ENCODE data around the gene DTD2. TPM values are rescaled to one million over a fixed set of nuclear protein-coding genes. Genes with fewer than 3 reads are reported as not detected.

DTD2 gene
- total RNA-seq, 1 experiment from 2014 or later, result 36.8 TPM

DNA sequence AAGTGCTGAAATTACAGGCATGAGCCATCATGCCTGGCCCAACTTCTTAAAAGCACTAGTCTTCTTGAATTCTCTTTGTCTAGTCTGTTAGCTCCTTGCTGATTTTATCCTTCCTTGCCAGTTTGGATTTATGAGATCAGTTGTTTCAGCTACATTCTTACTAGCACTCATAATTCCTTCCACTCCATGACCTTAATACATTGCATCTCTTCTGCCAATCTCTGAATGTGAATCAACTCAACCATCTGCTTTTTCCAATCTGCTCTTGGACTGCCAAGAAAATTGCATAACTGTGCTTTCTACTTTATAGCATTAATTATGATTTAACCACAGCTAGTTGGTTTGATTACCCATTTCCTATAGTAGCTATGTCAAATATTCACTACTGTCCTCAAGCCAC is 22.0 kb downstream of the DTD2 start:
- no peaks in the 10 kb centered on the region for H3K36me3 ChIP-seq (ENCODE audit: low read depth, low read length)
- intact Hi-C loops (cut with micrococcal nuclease), result no loop called here
- ChIA-PET POLR2A (ENCODE audit: unreplicated experiment) (interaction anchor here (0.5 kb wide), 1 partner anchor 252 kb away, joined by 4 read pairs; no protein-coding TSS in a partner anchor), CTCF (no interaction called here)
- H3K27ac ChIP-seq (ENCODE audit: low read length), result no peak overlapping the region
- H2AFZ ChIP-seq (ENCODE audit: low read length), result no peak overlapping the region
- no peak overlapping the region for H3K4me3 ChIP-seq (ENCODE audit: low read length)
- H3K9ac ChIP-seq (ENCODE audit: low read length), result no peak overlapping the region
- H3K4me1 ChIP-seq (ENCODE audit: insufficient read depth, low read length), result no peaks in the 10 kb centered on the region
- TF ChIP-seq, protein P1, sequence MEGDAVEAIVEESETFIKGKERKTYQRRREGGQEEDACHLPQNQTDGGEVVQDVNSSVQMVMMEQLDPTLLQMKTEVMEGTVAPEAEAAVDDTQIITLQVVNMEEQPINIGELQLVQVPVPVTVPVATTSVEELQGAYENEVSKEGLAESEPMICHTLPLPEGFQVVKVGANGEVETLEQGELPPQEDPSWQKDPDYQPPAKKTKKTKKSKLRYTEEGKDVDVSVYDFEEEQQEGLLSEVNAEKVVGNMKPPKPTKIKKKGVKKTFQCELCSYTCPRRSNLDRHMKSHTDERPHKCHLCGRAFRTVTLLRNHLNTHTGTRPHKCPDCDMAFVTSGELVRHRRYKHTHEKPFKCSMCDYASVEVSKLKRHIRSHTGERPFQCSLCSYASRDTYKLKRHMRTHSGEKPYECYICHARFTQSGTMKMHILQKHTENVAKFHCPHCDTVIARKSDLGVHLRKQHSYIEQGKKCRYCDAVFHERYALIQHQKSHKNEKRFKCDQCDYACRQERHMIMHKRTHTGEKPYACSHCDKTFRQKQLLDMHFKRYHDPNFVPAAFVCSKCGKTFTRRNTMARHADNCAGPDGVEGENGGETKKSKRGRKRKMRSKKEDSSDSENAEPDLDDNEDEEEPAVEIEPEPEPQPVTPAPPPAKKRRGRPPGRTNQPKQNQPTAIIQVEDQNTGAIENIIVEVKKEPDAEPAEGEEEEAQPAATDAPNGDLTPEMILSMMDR (conservative IDR thresholded peaks at IDR 0.05; ENCODE audit: low read depth, low read length), result no peak
- TF ChIP-seq EZH2 (IDR thresholded peaks at IDR 0.05; ENCODE audit: low read length, unreplicated experiment) (no peak), EZH2phosphoT487 (IDR thresholded peaks at IDR 0.05; ENCODE audit: borderline replicate concordance, low read length) (no peak)
- DNase-seq (no peak), ATAC-seq (no peak)
- H3K27me3 ChIP-seq (ENCODE audit: low read length), result no peaks in the 10 kb centered on the region
- H3K9me3 ChIP-seq (ENCODE audit: low read length), result no peaks in the 10 kb centered on the region
- no peaks in the 10 kb centered on the region for H3F3A ChIP-seq (ENCODE audit: low read length, unreplicated experiment)
- no peak overlapping the region for H3K4me2 ChIP-seq (ENCODE audit: low read length)
- no TSS peak for BruUV-seq (replicated peaks)
- no peaks in the 10 kb centered on the region for H4K20me1 ChIP-seq (ENCODE audit: low read length)
- no peaks in the 10 kb centered on the region for H3K9me2 ChIP-seq (replicated peaks; ENCODE audit: low read length)
- no peaks in the 10 kb centered on the region for H3K79me2 ChIP-seq (ENCODE audit: low read length)

DNA sequence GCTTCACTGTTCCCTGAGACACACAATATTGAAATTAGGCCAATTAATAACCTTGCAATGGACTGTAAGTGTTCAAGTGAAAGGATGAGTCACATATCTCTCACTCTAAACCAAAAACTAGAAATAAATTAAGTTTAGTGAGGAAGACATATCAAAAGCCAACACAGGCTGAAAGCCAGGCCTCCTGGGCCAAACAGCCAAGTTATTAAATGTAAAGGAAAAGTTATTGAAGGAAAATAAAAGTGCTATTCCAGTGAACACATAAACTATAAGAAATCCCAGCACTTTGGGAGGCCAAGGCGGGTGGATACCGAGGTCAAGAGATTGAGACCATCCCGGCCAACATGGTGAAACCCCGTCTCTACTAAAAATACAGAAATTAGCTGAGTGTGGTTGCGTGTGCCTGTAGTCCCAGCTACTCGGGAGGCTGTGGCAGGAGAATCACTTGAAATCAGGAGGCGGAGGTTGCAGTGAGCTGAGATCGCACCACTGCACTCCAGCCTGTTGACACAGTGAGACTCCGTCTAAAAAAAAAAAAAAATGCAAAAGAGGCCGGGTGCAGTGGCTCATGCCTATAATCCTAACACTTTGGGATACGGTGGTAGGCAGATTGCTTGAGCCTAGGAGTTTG is 26.6 kb downstream of the DTD2 start:
- H3K79me2 ChIP-seq (ENCODE audit: low read length), result no peaks in the 10 kb centered on the region
- no peaks in the 10 kb centered on the region for H3F3A ChIP-seq (ENCODE audit: low read length, unreplicated experiment)
- H3K36me3 ChIP-seq (ENCODE audit: low read depth, low read length), result no peaks in the 10 kb centered on the region
- TF ChIP-seq EZH2phosphoT487 (IDR thresholded peaks at IDR 0.05; ENCODE audit: borderline replicate concordance, low read length) (no peak), EZH2 (IDR thresholded peaks at IDR 0.05; ENCODE audit: low read length, unreplicated experiment) (no peak)
- TF ChIP-seq, protein P1 (conservative IDR thresholded peaks at IDR 0.05; ENCODE audit: low read depth, low read length), result no peak
- H3K27ac ChIP-seq (ENCODE audit: low read length), result no peak overlapping the region
- CTCF ChIA-PET, result no interaction called here
- no peak overlapping the region for H3K9ac ChIP-seq (ENCODE audit: low read length)
- DNase-seq (no peak), ATAC-seq (no peak)
- H3K4me3 ChIP-seq (ENCODE audit: low read length), result no peak overlapping the region
- no peaks in the 10 kb centered on the region for H3K9me2 ChIP-seq (replicated peaks; ENCODE audit: low read length)
- no peak overlapping the region for H3K4me2 ChIP-seq (ENCODE audit: low read length)
- intact Hi-C loops (cut with micrococcal nuclease), result no loop called here
- BruUV-seq (replicated peaks), result no TSS peak
- H2AFZ ChIP-seq (ENCODE audit: low read length), result no peak overlapping the region
- H4K20me1 ChIP-seq (ENCODE audit: low read length), result no peaks in the 10 kb centered on the region
- POLR2A ChIA-PET (ENCODE audit: unreplicated experiment), result no interaction called here
- no peaks in the 10 kb centered on the region for H3K9me3 ChIP-seq (ENCODE audit: low read length)
- H3K4me1 ChIP-seq (ENCODE audit: insufficient read depth, low read length), result no peaks in the 10 kb centered on the region
- no peaks in the 10 kb centered on the region for H3K27me3 ChIP-seq (ENCODE audit: low read length)

DNA sequence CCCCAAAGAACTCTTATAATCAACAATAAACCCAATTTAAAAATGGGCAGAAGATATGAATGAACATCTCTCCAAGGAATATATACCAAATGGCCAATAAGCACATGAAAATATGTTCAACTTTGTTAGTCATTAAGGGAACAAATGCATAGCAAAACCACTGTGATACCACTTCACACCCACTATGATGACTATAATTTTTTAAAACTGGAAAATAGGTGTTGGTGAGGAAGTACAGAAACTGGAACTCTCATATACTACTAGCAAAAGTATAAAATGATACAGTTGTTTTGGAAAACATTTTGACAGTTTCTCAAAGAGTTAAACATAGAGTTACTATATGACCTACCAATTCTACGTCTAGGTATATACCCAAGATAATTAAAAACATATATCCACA is 27.5 kb downstream of the DTD2 start:
- no peaks in the 10 kb centered on the region for H4K20me1 ChIP-seq (ENCODE audit: low read length)

More for the DNA sequence above, 27.5 kb downstream of the DTD2 start:
- no peaks in the 10 kb centered on the region for H3K9me2 ChIP-seq (replicated peaks; ENCODE audit: low read length)
- no peaks in the 10 kb centered on the region for H3K36me3 ChIP-seq (ENCODE audit: low read depth, low read length)
- no peaks in the 10 kb centered on the region for H3K27me3 ChIP-seq (ENCODE audit: low read length)
- H2AFZ ChIP-seq (ENCODE audit: low read length), result no peak overlapping the region
- intact Hi-C loops (cut with micrococcal nuclease), result no loop called here
- H3K9me3 ChIP-seq (ENCODE audit: low read length), result no peaks in the 10 kb centered on the region
- ChIA-PET POLR2A (ENCODE audit: unreplicated experiment) (no interaction called here), CTCF (no interaction called here)
- no peaks in the 10 kb centered on the region for H3K79me2 ChIP-seq (ENCODE audit: low read length)
- TF ChIP-seq EZH2phosphoT487 (IDR thresholded peaks at IDR 0.05; ENCODE audit: borderline replicate concordance, low read length), result no peak
- TF ChIP-seq, protein P1 (conservative IDR thresholded peaks at IDR 0.05; ENCODE audit: low read depth, low read length), result no peak
- no peak for TF ChIP-seq EZH2 (IDR thresholded peaks at IDR 0.05; ENCODE audit: low read length, unreplicated experiment)
- no peak for ATAC-seq
- H3K9ac ChIP-seq (ENCODE audit: low read length), result no peak overlapping the region
- no peak overlapping the region for H3K4me3 ChIP-seq (ENCODE audit: low read length)
- no peaks in the 10 kb centered on the region for H3K4me1 ChIP-seq (ENCODE audit: insufficient read depth, low read length)
- H3F3A ChIP-seq (ENCODE audit: low read length, unreplicated experiment), result no peaks in the 10 kb centered on the region
- H3K4me2 ChIP-seq (ENCODE audit: low read length), result no peak overlapping the region
- no peak overlapping the region for H3K27ac ChIP-seq (ENCODE audit: low read length)
- no TSS peak for BruUV-seq (replicated peaks)
- DNase-seq, result no peak
